Skeletal muscle satellite cell (primary cell): ENCODE measurements around the gene PPAT.

Source experiments
- H3K27me3 ChIP-seq: 2 replicates; pipeline ENCODE4 v1.7.0; 2013; ENCODE audit warnings: low read length; ENCODE audit not compliant: control insufficient read depth, insufficient read depth
- H3K36me3 ChIP-seq: 2 replicates; pipeline ENCODE4 v1.7.0; 2013; ENCODE audit warnings: mild to moderate bottlenecking, control low read depth, low read length; ENCODE audit not compliant: insufficient read depth
- H3K4me1 ChIP-seq: 2 replicates; pipeline ENCODE4 v1.7.0; 2013; ENCODE audit warnings: low read length; ENCODE audit not compliant: control insufficient read depth, insufficient read depth
- H3K4me2 ChIP-seq: 2 replicates; pipeline ENCODE4 v1.7.0; 2013; ENCODE audit warnings: mild to moderate bottlenecking, low read length
- H3K4me3 ChIP-seq: 2 replicates; pipeline ENCODE4 v1.7.0; 2013; ENCODE audit warnings: low read length
- H3K9ac ChIP-seq: 2 replicates; pipeline ENCODE4 v1.7.0; 2013; ENCODE audit warnings: mild to moderate bottlenecking, low read depth, low read length, moderate library complexity
- H3K9me3 ChIP-seq: replicated peaks from 2 replicates; pipeline ENCODE4 v1.7.0; 2013; ENCODE audit warnings: mild to moderate bottlenecking, control low read depth, low read length

PPAT gene

GRCh38 chr4:56409511-56410090 lies 25.8 kb downstream of the PPAT start:
- Histone ChIP-seq H3K4me3 (peak overlapping the region; percentile 18), H3K27me3 (no peaks in the 10 kb centered on the region), H3K36me3 (peaks cover 7% of the 10 kb centered on the region), H3K4me1 (peaks cover 15% of the 10 kb centered on the region), H3K9ac (peak overlapping the region; percentile 76), H3K9me3 (no peaks in the 10 kb centered on the region), H3K4me2 (peak overlapping the region; percentile 78)

GRCh38 chr4:56408978-56409377 lies 26.4 kb downstream of the PPAT start:
- no peak overlapping the region for H3K4me3 ChIP-seq
- peaks cover 15% of the 10 kb centered on the region for H3K4me1 ChIP-seq
- H3K9me3 ChIP-seq = no peaks in the 10 kb centered on the region
- no peaks in the 10 kb centered on the region for H3K27me3 ChIP-seq
- peaks cover 7% of the 10 kb centered on the region for H3K36me3 ChIP-seq
- no peak overlapping the region for H3K4me2 ChIP-seq
- no peak overlapping the region for H3K9ac ChIP-seq

GRCh38 chr4:56406151-56406550 lies 29.3 kb downstream of the PPAT start:
- Histone ChIP-seq H3K9me3 (no peaks in the 10 kb centered on the region), H3K4me2 (no peak overlapping the region), H3K36me3 (peaks cover 14% of the 10 kb centered on the region), H3K4me1 (peaks cover 15% of the 10 kb centered on the region), H3K9ac (no peak overlapping the region), H3K4me3 (no peak overlapping the region), H3K27me3 (no peaks in the 10 kb centered on the region)

GRCh38 chr4:56405016-56405415 lies 30.4 kb downstream of the PPAT start:
- Histone ChIP-seq H3K4me3 (no peak overlapping the region), H3K27me3 (no peaks in the 10 kb centered on the region), H3K9me3 (no peaks in the 10 kb centered on the region), H3K4me2 (no peak overlapping the region), H3K4me1 (peaks cover 9% of the 10 kb centered on the region), H3K36me3 (peaks cover 14% of the 10 kb centered on the region), H3K9ac (no peak overlapping the region)

- Histone ChIP-seq H3K27me3 (no peaks in the 10 kb centered on the region), H3K4me2 (no peak overlapping the region), H3K4me1 (no peaks in the 10 kb centered on the region), H3K36me3 (peaks cover 7% of the 10 kb centered on the region), H3K9me3 (no peaks in the 10 kb centered on the region), H3K9ac (no peak overlapping the region), H3K4me3 (no peak overlapping the region)
Measured at GRCh38 chr4:56400560-56400959, 34.9 kb downstream of the PPAT start.

GRCh38 chr4:56391270-56391669 lies 44.1 kb downstream of the PPAT start:
- Histone ChIP-seq H3K4me2 (no peak overlapping the region), H3K4me1 (no peaks in the 10 kb centered on the region), H3K9ac (no peak overlapping the region), H3K9me3 (no peaks in the 10 kb centered on the region), H3K4me3 (no peak overlapping the region), H3K36me3 (no peaks in the 10 kb centered on the region), H3K27me3 (no peaks in the 10 kb centered on the region)

- Histone ChIP-seq H3K9ac (no peak overlapping the region), H3K4me3 (no peak overlapping the region), H3K4me1 (no peaks in the 10 kb centered on the region), H3K27me3 (no peaks in the 10 kb centered on the region), H3K4me2 (no peak overlapping the region), H3K9me3 (no peaks in the 10 kb centered on the region), H3K36me3 (no peaks in the 10 kb centered on the region)
Measured at GRCh38 chr4:56389558-56389957, 45.9 kb downstream of the PPAT start.

GRCh38 chr4:56388306-56388705 lies 47.1 kb downstream of the PPAT start:
- Histone ChIP-seq H3K4me3 (peak overlapping the region; percentile 88), H3K36me3 (no peaks in the 10 kb centered on the region), H3K4me1 (no peaks in the 10 kb centered on the region), H3K9ac (peak overlapping the region; percentile 92), H3K4me2 (peak overlapping the region; percentile 80), H3K27me3 (no peaks in the 10 kb centered on the region), H3K9me3 (no peaks in the 10 kb centered on the region)

- Histone ChIP-seq H3K9ac (peak within 1 kb of the TSS; percentile 92), H3K27me3 (no peaks in the 10 kb centered on the region), H3K4me2 (peak within 1 kb of the TSS; percentile 80), H3K4me3 (peak within 1 kb of the TSS; percentile 88), H3K9me3 (no peaks in the 10 kb centered on the region), H3K4me1 (no peaks in the 10 kb centered on the region), H3K36me3 (no peaks in the 10 kb centered on the region)
Measured at GRCh38 chr4:56387023-56388001, 48.1 kb downstream of the PPAT start, which contains the start of gene AASDH. AASDH (minus strand) TSS chr4:56387491; CDS start chr4:56384299, 3,192 bp downstream.

- Histone ChIP-seq H3K4me2 (peak overlapping the region; percentile 68), H3K4me1 (no peaks in the 10 kb centered on the region), H3K9ac (peak overlapping the region; percentile 51), H3K36me3 (no peaks in the 10 kb centered on the region), H3K9me3 (no peaks in the 10 kb centered on the region), H3K4me3 (peak overlapping the region; percentile 51), H3K27me3 (no peaks in the 10 kb centered on the region)
Measured at GRCh38 chr4:56386091-56386490, 49.3 kb downstream of the PPAT start.

- no peaks in the 10 kb centered on the region for H3K4me1 ChIP-seq
- no peak overlapping the region for H3K9ac ChIP-seq
- H3K36me3 ChIP-seq = no peaks in the 10 kb centered on the region
- no peak overlapping the region for H3K4me2 ChIP-seq
- H3K9me3 ChIP-seq = no peaks in the 10 kb centered on the region
- no peak overlapping the region for H3K4me3 ChIP-seq
- H3K27me3 ChIP-seq = no peaks in the 10 kb centered on the region
Measured at GRCh38 chr4:56375458-56375857, 60.0 kb downstream of the PPAT start.
